Spleen (tissue), 11 donors: ENCODE results near the gene YES1. TPM values are rescaled to one million over a fixed set of nuclear protein-coding genes. Genes with fewer than 3 reads are reported as not detected.
"Not testable (repeated sequence)": the region's sequence is repeated elsewhere in the genome, so short reads cannot be mapped to it uniquely, and the experiment has no call there.

ENCODE experiments used
- DNase-seq: peaks from one replicate; pipeline ENCODE4 v3.0.0-alpha.2; 2020
- H3K27ac ChIP-seq, 8 donors: fragments of 200-600 bp; sonication (generic) in 7 of 8; 1 replicate in 4 of 8; 2 replicates in 4 of 8; pipeline versions ENCODE4 v1.5.0 to v1.8.0; 2016 to 2021; ENCODE audit warnings: inconsistent platforms in 4 of 8, mild to moderate bottlenecking in 4 of 8, moderate library complexity in 1 of 8
- H3K27me3 ChIP-seq, 7 donors: fragments of 200-600 bp; sonication (generic) in 6 of 7; replicated peaks in 1 of 7; 1 replicate in 4 of 7; 2 replicates in 3 of 7; pipeline versions ENCODE4 v1.5.0 to v1.8.0; 2016 to 2021; ENCODE audit warnings: inconsistent platforms in 3 of 7, mild to moderate bottlenecking in 1 of 7
- H3K36me3 ChIP-seq, 6 donors: fragments of 200-600 bp; sonication (generic) in 5 of 6; 1 replicate in 4 of 6; 2 replicates in 2 of 6; pipeline versions ENCODE4 v1.5.0 to v1.8.0; 2016 to 2021; ENCODE audit warnings: inconsistent platforms in 2 of 6
- H3K4me1 ChIP-seq, 6 donors: fragments of 200-600 bp; sonication (generic) in 5 of 6; 1 replicate in 3 of 6; 2 replicates in 3 of 6; pipeline versions ENCODE4 v1.5.0 to v1.8.0; 2016 to 2021; ENCODE audit warnings: inconsistent platforms in 3 of 6
- H3K4me3 ChIP-seq, 8 donors: fragments of 200-600 bp; sonication (generic) in 7 of 8; 1 replicate in 4 of 8; 2 replicates in 4 of 8; pipeline versions ENCODE4 v1.5.0 to v1.8.0; 2016 to 2021; ENCODE audit warnings: inconsistent platforms in 4 of 8, mild to moderate bottlenecking in 4 of 8, moderate library complexity in 2 of 8
- H3K9me3 ChIP-seq, 8 donors: fragments of 200-600 bp; sonication (generic) in 7 of 8; 1 replicate in 4 of 8; 2 replicates in 4 of 8; pipeline versions ENCODE4 v1.5.0 to v1.8.0; 2016 to 2021; ENCODE audit warnings: inconsistent platforms in 4 of 8
- CTCF ChIP-seq, 11 experiments: fragments of 200-600 bp in 7 of 11; fragments of 450-650 bp in 4 of 11; sonication (generic) in 4 of 11; IDR thresholded peaks in 8 of 11; conservative IDR thresholded peaks in 3 of 11; 1 replicate in 7 of 11; 2 replicates in 4 of 11; pipeline versions ENCODE4 v1.4.0 to v1.8.0; 2016 to 2021; ENCODE audit warnings: antibody characterized with exemption in 11 of 11, inconsistent platforms in 4 of 11, mild to moderate bottlenecking in 1 of 11
- POLR2A ChIP-seq, 3 donors: fragments of 450-650 bp; IDR thresholded peaks; one replicate each; pipeline ENCODE4 v1.5.1; 2017; ENCODE audit warnings: antibody characterized with exemption in 3 of 3, mild to moderate bottlenecking in 1 of 3
- POLR2AphosphoS5 ChIP-seq, 3 donors: sonication (generic); formaldehyde crosslinking; IDR thresholded peaks; one replicate each; pipeline ENCODE4 v1.5.1; 2017; ENCODE audit warnings: antibody characterized with exemption in 3 of 3
- WGBS, 5 donors: extraction: QIAGEN DNeasy Blood & Tissue Kit in 3 of 5; methylation state at CpG; one replicate each; pipeline versions ENCODE4 v1.1.5 to v1.1.7; 2013 to 2018; 5-methylcytosine and 5-hydroxymethylcytosine counted together
- intact Hi-C: fragments of 100-400 bp; cut with DNase I; formaldehyde crosslinking; loops from one replicate; pipeline ENCODE4 v1.15.0; 2023; ENCODE audit warnings: low total_unique reads
- polyA plus RNA-seq, 3 donors: library from polyadenylated mRNA; stranded (reverse); fragments of 200-250 nt; gene quantifications; one replicate each; pipeline ENCODE4 v1.2.1, GENCODE V29; 2013
- total RNA-seq, 7 donors: library from RNA; depleted of rRNA in 3 of 7; stranded (reverse); fragments of >200 nt in 3 of 7; fragmentation: NEBNext Ultra II Directional in 4 of 7; extraction: Animal tissue kit (Norgen Biotek cat#: 25700) in 4 of 7; gene quantifications; one replicate each; pipeline versions ENCODE4 v1.1.0 to v1.2.1, GENCODE V29; 2016 to 2021
- donor health status: healthy with polysubstance abuse.
- donor health status: DM: no; HTN: no; CAD: no; lungs with moderate emphysema.
- donor health status: DM: no; HTN: no; CAD: no.
- donor health status: Bipolar disorder and iron deficiency.
- donor health status: healthy.
- donor health status: DM: no; HTN: no; CAD: no.
- donor health status: DM: yes; HTN: yes; CAD: no.

YES1 gene
- total and polyA plus RNA-seq, 10 donors = 8.4 to 128 (median 60.9) TPM

DNA sequence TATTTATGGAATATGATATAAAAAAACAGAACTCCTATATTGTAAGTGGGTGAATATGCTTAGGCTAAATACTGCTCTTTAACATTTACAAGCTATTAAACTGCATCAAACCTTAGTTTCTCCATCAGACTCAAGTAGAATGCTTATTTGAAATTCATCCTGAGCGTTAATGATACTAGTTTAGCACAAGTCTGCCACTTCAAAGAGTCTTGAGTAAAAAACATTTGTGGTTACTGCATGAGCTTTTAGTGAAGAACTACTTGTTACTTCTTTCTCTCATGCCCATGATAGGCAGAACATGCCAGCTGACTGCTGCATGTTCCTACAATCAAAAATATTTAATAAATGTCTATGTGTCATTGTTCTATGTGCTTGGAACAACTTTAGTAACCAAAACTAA lies 12.1 kb downstream of the YES1 start:
- Histone ChIP-seq H3K9me3 (peaks cover 0 to 2% (median 0%) of the 10 kb centered on the region in 8 donors), H3K4me1 (peaks cover 0 to 78% (median 24%) of the 10 kb centered on the region in 6 donors), H3K27me3 (peaks cover 0 to 67% (median 0%) of the 10 kb centered on the region in 7 donors), H3K27ac (no peak overlapping the region), H3K36me3 (no peaks in the 10 kb centered on the region), H3K4me3 (no peak overlapping the region)
- TF ChIP-seq POLR2A (IDR thresholded peaks at IDR 0.05) (no peak), CTCF (IDR thresholded peaks at IDR 0.05 in 8 of 11, conservative IDR thresholded peaks at IDR 0.05 in 3 of 11) (no peak), POLR2AphosphoS5 (IDR thresholded peaks at IDR 0.05) (no peak)
- intact Hi-C loops = no loop called here
- 66 to 93% (median 77%) methylated on average over 1 of the region's 1 CpG for WGBS, 5 donors
- no peak for DNase-seq

DNA sequence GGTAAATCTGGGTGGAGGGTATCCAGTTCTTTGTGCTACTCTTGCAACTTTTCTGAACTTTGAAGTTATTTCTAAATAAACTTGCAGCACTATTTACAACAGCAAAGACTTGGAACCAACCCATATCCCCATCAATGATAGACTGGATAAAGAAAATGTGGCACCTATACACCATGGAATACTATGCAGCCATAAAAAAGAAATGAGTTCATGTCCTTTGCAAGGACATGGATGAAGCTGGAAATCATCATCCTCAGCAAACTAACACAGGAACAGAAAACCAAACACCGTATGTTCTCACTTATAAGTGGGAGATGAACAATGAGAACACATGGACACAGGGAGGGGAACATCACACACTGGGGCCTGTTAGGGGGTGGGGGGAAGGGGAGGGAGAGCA lies 16.7 kb downstream of the YES1 start:
- DNase-seq, H3K4me3 ChIP-seq, intact Hi-C loops, H3K36me3 ChIP-seq, H3K27ac ChIP-seq: not testable (repeated sequence)
- WGBS, 5 donors = 90 to 100% (median 94%) methylated on average over 1 of the region's 1 CpG
- peaks cover 0 to 11% (median 0%) of the 10 kb centered on the region in 8 donors for H3K9me3 ChIP-seq
- peaks cover 0 to 32% (median 0%) of the 10 kb centered on the region in 7 donors for H3K27me3 ChIP-seq
- peaks cover 0 to 48% (median 6%) of the 10 kb centered on the region in 6 donors for H3K4me1 ChIP-seq

DNA sequence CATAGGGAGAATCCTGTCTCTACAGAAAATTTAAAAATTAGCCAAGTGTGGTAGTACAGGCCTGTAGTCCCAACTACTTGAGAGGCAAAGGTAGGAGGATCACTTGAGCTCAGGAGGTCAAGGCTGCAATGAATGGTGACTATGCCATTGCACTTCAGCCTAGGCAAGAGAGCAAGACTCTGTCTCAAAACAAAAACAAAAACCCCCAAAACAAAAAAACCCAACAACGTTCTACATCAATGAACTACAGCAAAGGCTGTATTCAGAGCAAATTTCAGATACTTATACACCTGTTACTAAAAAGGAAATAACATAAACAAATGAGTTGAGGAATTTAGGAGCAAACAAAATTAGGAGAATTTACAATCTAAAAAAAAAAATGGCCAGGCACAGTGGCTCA lies 22.6 kb downstream of the YES1 start:
- intact Hi-C loops = no loop called here
- Histone ChIP-seq H3K27me3 (no peaks in the 10 kb centered on the region), H3K36me3 (no peaks in the 10 kb centered on the region), H3K4me1 (peaks cover 0 to 36% (median 10%) of the 10 kb centered on the region in 6 donors), H3K4me3 (no peak overlapping the region), H3K9me3 (peaks cover 0 to 7% (median 0%) of the 10 kb centered on the region in 8 donors), H3K27ac (no peak overlapping the region)
- no peak for TF ChIP-seq POLR2AphosphoS5 (IDR thresholded peaks at IDR 0.05)
- TF ChIP-seq CTCF (IDR thresholded peaks at IDR 0.05 in 8 of 11, conservative IDR thresholded peaks at IDR 0.05 in 3 of 11) = no peak
- TF ChIP-seq POLR2A (IDR thresholded peaks at IDR 0.05) = no peak
- no peak for DNase-seq
- 52 to 92% (median 74%) methylated on average over 1 of the region's 1 CpG for WGBS, 5 donors

GRCh38 chr18:785242-785641 lies 26.8 kb downstream of the YES1 start:
- TF ChIP-seq CTCF (IDR thresholded peaks at IDR 0.05 in 8 of 11, conservative IDR thresholded peaks at IDR 0.05 in 3 of 11) (no peak), POLR2A (IDR thresholded peaks at IDR 0.05) (no peak), POLR2AphosphoS5 (IDR thresholded peaks at IDR 0.05) (no peak)
- no peak overlapping the region for H3K4me3 ChIP-seq
- H3K27ac ChIP-seq = no peak overlapping the region
- no peaks in the 10 kb centered on the region for H3K36me3 ChIP-seq
- peaks cover 0 to 39% (median 15%) of the 10 kb centered on the region in 6 donors for H3K4me1 ChIP-seq
- DNase-seq = no peak
- intact Hi-C loops = no loop called here
- WGBS, 5 donors = 24 to 81% (median 65%) methylated on average over 1 of the region's 1 CpG
- H3K27me3 ChIP-seq = no peaks in the 10 kb centered on the region
- H3K9me3 ChIP-seq = no peaks in the 10 kb centered on the region
